ENCODE results near the gene TMEM132C. TPM values are rescaled to one million over a fixed set of nuclear protein-coding genes. Genes with fewer than 3 reads are reported as not detected.

The TMEM132C gene
- total RNA-seq, 6 experiments from 2014 or later = 0.04 to 0.19 (median 0.06) TPM; not detected in 3

GRCh38 chr12:128290938-128291337 is 24.0 kb downstream of the TMEM132C start:
- intact Hi-C loops (cut with DNase I) = no loop called here
- 38% methylated on average over 4 of the region's 6 CpGs for WGBS (ENCODE audit: insufficient coverage, low coverage, low lambda C conversion rate, missing lambda C conversion rate)

DNA sequence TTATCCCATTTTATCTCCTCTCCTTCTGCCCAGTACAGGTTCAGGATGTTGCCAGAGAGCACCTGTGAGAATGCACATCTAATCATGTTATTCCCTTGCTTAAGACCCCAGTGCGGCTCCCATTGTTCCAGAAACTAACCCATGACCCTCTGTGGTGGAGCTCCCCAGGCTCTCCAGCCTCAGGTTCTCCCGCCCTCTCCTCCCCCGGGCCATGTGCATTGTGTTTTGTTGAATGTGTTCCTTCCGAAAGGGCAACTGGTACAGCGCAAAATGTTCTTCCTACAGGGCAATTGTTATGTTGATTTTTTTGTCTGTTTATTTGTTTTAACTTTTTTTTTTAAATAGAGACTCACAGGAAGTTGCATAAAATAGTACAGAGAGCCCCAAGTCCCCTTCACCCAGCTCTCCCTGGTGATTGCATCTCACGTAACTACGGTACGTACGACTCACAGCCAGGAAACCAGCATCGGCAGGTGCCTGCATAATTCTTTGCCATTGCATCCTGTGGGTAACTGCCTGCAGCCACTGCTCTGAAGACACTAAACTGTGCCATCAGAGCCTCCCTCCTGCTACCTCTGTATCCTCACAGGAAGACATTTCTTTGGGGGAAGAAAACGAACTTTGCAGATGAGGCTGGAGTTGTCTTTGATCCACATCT is 31.2 kb downstream of the TMEM132C start:
- Histone ChIP-seq H3K36me3 (no peaks in the 10 kb centered on the region), H3K9me3 (no peaks in the 10 kb centered on the region), H3K4me3 (no peak overlapping the region), H3K27ac (no peak overlapping the region), H3K4me1 (no peaks in the 10 kb centered on the region), H3K27me3 (no peaks in the 10 kb centered on the region)
- TF ChIP-seq, protein P1, sequence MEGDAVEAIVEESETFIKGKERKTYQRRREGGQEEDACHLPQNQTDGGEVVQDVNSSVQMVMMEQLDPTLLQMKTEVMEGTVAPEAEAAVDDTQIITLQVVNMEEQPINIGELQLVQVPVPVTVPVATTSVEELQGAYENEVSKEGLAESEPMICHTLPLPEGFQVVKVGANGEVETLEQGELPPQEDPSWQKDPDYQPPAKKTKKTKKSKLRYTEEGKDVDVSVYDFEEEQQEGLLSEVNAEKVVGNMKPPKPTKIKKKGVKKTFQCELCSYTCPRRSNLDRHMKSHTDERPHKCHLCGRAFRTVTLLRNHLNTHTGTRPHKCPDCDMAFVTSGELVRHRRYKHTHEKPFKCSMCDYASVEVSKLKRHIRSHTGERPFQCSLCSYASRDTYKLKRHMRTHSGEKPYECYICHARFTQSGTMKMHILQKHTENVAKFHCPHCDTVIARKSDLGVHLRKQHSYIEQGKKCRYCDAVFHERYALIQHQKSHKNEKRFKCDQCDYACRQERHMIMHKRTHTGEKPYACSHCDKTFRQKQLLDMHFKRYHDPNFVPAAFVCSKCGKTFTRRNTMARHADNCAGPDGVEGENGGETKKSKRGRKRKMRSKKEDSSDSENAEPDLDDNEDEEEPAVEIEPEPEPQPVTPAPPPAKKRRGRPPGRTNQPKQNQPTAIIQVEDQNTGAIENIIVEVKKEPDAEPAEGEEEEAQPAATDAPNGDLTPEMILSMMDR (IDR thresholded peaks at IDR 0.05) = no peak
- TF ChIP-seq POLR2A (IDR thresholded peaks at IDR 0.05) = no peak
- 59% methylated on average over 11 of the region's 11 CpGs for WGBS (ENCODE audit: insufficient coverage, low coverage, low lambda C conversion rate, missing lambda C conversion rate)
- intact Hi-C loops (cut with DNase I) = no loop called here
- DNase-seq (no peak), ATAC-seq (no peak)

More at GRCh38 chr12:128290938-128291337, 24.0 kb downstream of the TMEM132C start:
- H3K4me1 ChIP-seq = no peaks in the 10 kb centered on the region
- TF ChIP-seq POLR2A (IDR thresholded peaks at IDR 0.05) = no peak
- TF ChIP-seq, protein P1 (IDR thresholded peaks at IDR 0.05) = no peak
- no peak overlapping the region for H3K4me3 ChIP-seq
- no peaks in the 10 kb centered on the region for H3K27me3 ChIP-seq
- no peak for ATAC-seq
- H3K9me3 ChIP-seq = no peaks in the 10 kb centered on the region
- no peak overlapping the region for H3K27ac ChIP-seq
- DNase-seq = no peak
- H3K36me3 ChIP-seq = no peaks in the 10 kb centered on the region

DNA sequence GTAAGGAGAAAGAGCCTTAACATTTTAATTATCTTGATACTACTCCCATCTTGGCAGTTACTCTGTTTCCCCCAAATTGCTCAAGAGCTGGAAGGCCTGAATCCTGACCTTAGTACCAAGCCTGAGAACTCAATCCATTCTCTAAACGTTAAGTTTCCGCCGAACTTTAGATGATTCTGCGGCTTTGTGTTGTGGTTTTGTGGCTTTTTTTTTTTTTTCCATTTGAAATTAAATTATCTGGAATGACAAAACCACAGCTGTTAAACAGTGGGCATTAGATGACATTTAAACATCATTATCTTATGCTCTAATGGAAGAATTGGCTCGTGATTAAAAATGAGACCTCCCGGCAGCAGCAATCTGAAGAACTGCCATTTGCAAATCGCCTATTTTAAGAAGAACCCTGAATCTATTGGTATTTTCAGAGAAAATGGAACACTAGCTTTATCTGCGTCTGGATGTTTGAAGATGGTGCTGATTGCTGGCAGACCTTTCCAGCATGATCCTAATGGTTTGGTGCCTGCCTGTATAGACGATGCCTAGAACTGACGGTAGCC is 38.4 kb downstream of the TMEM132C start:
- TF ChIP-seq, protein P1 (IDR thresholded peaks at IDR 0.05) = no peak
- TF ChIP-seq POLR2A (IDR thresholded peaks at IDR 0.05) = no peak
- intact Hi-C loops (cut with DNase I) = no loop called here
- no peaks in the 10 kb centered on the region for H3K4me1 ChIP-seq
- DNase-seq = no peak
- H3K27me3 ChIP-seq = no peaks in the 10 kb centered on the region
- WGBS (ENCODE audit: insufficient coverage, low coverage, low lambda C conversion rate, missing lambda C conversion rate) = 53% methylated on average over 10 of the region's 10 CpGs
- H3K36me3 ChIP-seq = no peaks in the 10 kb centered on the region
- H3K9me3 ChIP-seq = no peaks in the 10 kb centered on the region
- no peak for ATAC-seq
- no peak overlapping the region for H3K4me3 ChIP-seq
- H3K27ac ChIP-seq = no peak overlapping the region

DNA sequence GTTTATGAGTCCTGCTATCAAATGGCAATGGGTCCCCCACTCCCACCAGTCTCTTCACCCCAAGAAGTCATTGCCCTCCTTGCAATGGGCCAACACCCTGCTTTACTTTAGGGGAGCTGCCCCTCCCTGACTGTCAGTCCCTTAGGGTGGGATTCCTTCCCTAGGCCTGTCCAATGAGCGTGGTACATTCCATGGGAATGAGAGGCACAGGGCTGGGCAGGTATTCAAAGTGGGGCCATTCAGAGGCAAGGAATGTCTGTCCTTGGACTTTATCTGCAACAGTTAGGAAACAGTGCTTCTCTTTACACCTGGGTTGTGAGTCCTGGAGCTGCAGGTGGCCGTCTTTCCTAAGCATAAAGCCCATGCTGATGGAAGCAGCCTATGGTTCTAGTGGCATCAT is 40.8 kb downstream of the TMEM132C start:
- intact Hi-C loops (cut with DNase I) = no loop called here
- H3K27ac ChIP-seq = no peak overlapping the region
- H3K27me3 ChIP-seq = no peaks in the 10 kb centered on the region
- H3K4me3 ChIP-seq = no peak overlapping the region
- WGBS (ENCODE audit: insufficient coverage, low coverage, low lambda C conversion rate, missing lambda C conversion rate) = 40% methylated on average over 1 of the region's 2 CpGs
- DNase-seq (no peak), ATAC-seq (no peak)
- H3K36me3 ChIP-seq = no peaks in the 10 kb centered on the region
- H3K4me1 ChIP-seq = no peaks in the 10 kb centered on the region
- H3K9me3 ChIP-seq = no peaks in the 10 kb centered on the region
- TF ChIP-seq, protein P1 (IDR thresholded peaks at IDR 0.05) = no peak
- TF ChIP-seq POLR2A (IDR thresholded peaks at IDR 0.05) = no peak

Data from right lobe of liver (tissue), 6 donors.